Endothelial cell of umbilical vein (primary cell): Measurements from ENCODE around the gene METTL1. TPM values are rescaled to one million over a fixed set of nuclear protein-coding genes. Genes with fewer than 3 reads are reported as not detected.

Source experiments
- BruUV-seq: library from RNA; stranded (reverse); fragments of 400-500 nt; replicated peaks from 2 replicates; lab custom pipeline; 2021; lab: Mats Ljungman, UMichigan
- CTCF ChIA-PET: fragments of 300-600, 350-600 bp; sonication (Branson Sonifier 250); formaldehyde crosslinking; loops from one replicate; lab custom pipeline; 2021; ENCODE audit warnings: antibody characterized with exemption, inconsistent platforms; lab: Charles Lee
- POLR2A ChIA-PET: fragments of 300-600, 350-600 bp; sonication (Branson Sonifier 250); formaldehyde crosslinking; loops from one replicate; lab custom pipeline; 2021; ENCODE audit warnings: antibody characterized with exemption, inconsistent platforms; lab: Charles Lee
- DNase-seq: peaks from one replicate; pipeline ENCODE4 v3.0.0-alpha.2; 2011; ENCODE audit warnings: low read depth, low spot score
- FAIRE-seq: peaks from 2 replicates; lab custom pipeline; 2011; peaks lifted over from hg19 to GRCh38; lab: Jason Lieb, UNC
- H2AFZ ChIP-seq: 2 replicates; pipeline ENCODE4 v1.6.0; 2012; ENCODE audit warnings: low read depth, low read length, control low read depth, inconsistent platforms
- H3K27ac ChIP-seq: 2 replicates; pipeline ENCODE4 v1.5.1; 2011; ENCODE audit warnings: low read depth, mild to moderate bottlenecking, control low read depth, low read length, moderate library complexity; ENCODE audit not compliant: insufficient read depth
- H3K27me3 ChIP-seq, 2 experiments: 2 replicates each; pipeline versions ENCODE4 v1.6.0 to v1.6.1; 2011; ENCODE audit warnings: low read length in 2 of 2, mixed read lengths in 1 of 2; ENCODE audit not compliant: control insufficient read depth in 2 of 2, insufficient read depth in 2 of 2
- H3K36me3 ChIP-seq, 2 experiments: 2 replicates in 1 of 2; 3 replicates in 1 of 2; pipeline ENCODE4 v1.5.1; 2011; ENCODE audit warnings: low read length in 2 of 2, mild to moderate bottlenecking in 1 of 2, moderate library complexity in 1 of 2; ENCODE audit not compliant: control insufficient read depth in 2 of 2, insufficient read depth in 2 of 2; ENCODE audit errors: extremely low read depth in 1 of 2
- H3K4me1 ChIP-seq: 3 replicates; pipeline ENCODE4 v1.5.1; 2011; ENCODE audit warnings: mild to moderate bottlenecking, low read length; ENCODE audit not compliant: control insufficient read depth, insufficient read depth; ENCODE audit errors: extremely low read depth
- H3K4me2 ChIP-seq: 2 replicates; pipeline ENCODE4 v1.6.1; 2011; ENCODE audit warnings: low read length, control low read depth, mixed read lengths; ENCODE audit not compliant: insufficient read depth
- H3K4me3 ChIP-seq, 3 experiments: fragments of 200-600 bp in 1 of 3; sonication (generic), shearing (Covaris generic) in 1 of 3; replicated peaks in 1 of 3; 2 replicates each; pipeline ENCODE4 v1.5.1; 2011 to 2016; ENCODE audit warnings: control low read depth in 3 of 3, low read length in 3 of 3, mild to moderate bottlenecking in 2 of 3, inconsistent platforms in 1 of 3, low read depth in 1 of 3, moderate library complexity in 1 of 3; ENCODE audit not compliant: insufficient read depth in 1 of 3
- H3K79me2 ChIP-seq: 2 replicates; pipeline ENCODE4 v1.6.0; 2012; ENCODE audit warnings: low read length, inconsistent platforms; ENCODE audit not compliant: control insufficient read depth, insufficient read depth
- H3K9ac ChIP-seq: replicated peaks from 2 replicates; pipeline ENCODE3; 2011; ENCODE audit warnings: low read length, control low read depth; ENCODE audit not compliant: insufficient read depth; ENCODE audit errors: extremely low read depth
- H3K9me1 ChIP-seq: replicated peaks from 3 replicates; pipeline ENCODE4 v1.6.0; 2011; ENCODE audit warnings: mild to moderate bottlenecking, low read length; ENCODE audit not compliant: control insufficient read depth, insufficient read depth; ENCODE audit errors: extremely low read depth
- H3K9me3 ChIP-seq: replicated peaks from 2 replicates; pipeline ENCODE4 v1.5.1; 2012; ENCODE audit warnings: low read length, inconsistent platforms; ENCODE audit not compliant: control insufficient read depth, insufficient read depth
- H4K20me1 ChIP-seq: replicated peaks from 2 replicates; pipeline ENCODE3; 2011; ENCODE audit warnings: mild to moderate bottlenecking, low read length; ENCODE audit not compliant: control insufficient read depth, insufficient read depth; ENCODE audit errors: extremely low read depth
- EZH2 ChIP-seq: IDR thresholded peaks from 2 replicates; pipeline ENCODE4 v1.6.1; 2012; ENCODE audit warnings: borderline replicate concordance, low read depth, mild to moderate bottlenecking, moderate library complexity, low read length, inconsistent platforms; ENCODE audit not compliant: severe bottlenecking
- FOS ChIP-seq: IDR thresholded peaks from 2 replicates; pipeline ENCODE4 v1.6.1; 2011; ENCODE audit warnings: mild to moderate bottlenecking, low read length, moderate library complexity, borderline replicate concordance; ENCODE audit not compliant: insufficient read depth
- GATA2 ChIP-seq: IDR thresholded peaks from 2 replicates; pipeline ENCODE4 v1.7.0; 2011; ENCODE audit warnings: low read depth, mild to moderate bottlenecking, moderate library complexity, mixed read lengths, low read length; ENCODE audit not compliant: insufficient read length, insufficient read depth
- JUN ChIP-seq: IDR thresholded peaks from 2 replicates; pipeline ENCODE4 v1.6.1; 2011; ENCODE audit warnings: borderline replicate concordance, low read depth; ENCODE audit not compliant: insufficient read length, insufficient read depth
- MYC ChIP-seq: IDR thresholded peaks from one replicate; pipeline ENCODE4 v1.6.1; 2011; ENCODE audit warnings: mild to moderate bottlenecking, low read depth, low read length
- POLR2A ChIP-seq: IDR thresholded peaks from 2 replicates; pipeline ENCODE4 v1.6.1; 2012; ENCODE audit warnings: low read depth, mild to moderate bottlenecking, control low read depth, low read length
- POLR2AphosphoS5 ChIP-seq: IDR thresholded peaks from 2 replicates; pipeline ENCODE4 v1.6.1; 2012; ENCODE audit warnings: low read depth, mild to moderate bottlenecking, control low read depth, low read length, moderate library complexity; ENCODE audit not compliant: insufficient read depth
- dilution Hi-C: fragments of 300-500 bp; cut with MboI; formaldehyde crosslinking; loops from one replicate; pipeline ENCODE4 v1.15.0; 2019; ENCODE audit warnings: low sequenced_read_pairs; ENCODE audit not compliant: extremely low pct_ligation_motif_present
- intact Hi-C: fragments of 100-400 bp; cut with micrococcal nuclease; formaldehyde crosslinking; loops from one replicate; pipeline ENCODE4 v1.10.0; 2022
- polyA plus RNA-seq, 4 experiments: library from polyadenylated mRNA; depleted of rRNA in 3 of 4; stranded (reverse) in 3 of 4; unstranded in 1 of 4; fragments of >200 nt; gene quantifications; 2 replicates each; pipeline versions ENCODE4 v1.2.1 to v1.2.3, GENCODE V29; 2011 to 2012; ENCODE audit warnings: missing spikeins in 1 of 4
- total RNA-seq: library from RNA; stranded (reverse); gene quantifications from 2 replicates; pipeline ENCODE4 v1.2.3, GENCODE V29; 2021
- TF ChIP-seq, protein P1 (sequence below): IDR thresholded peaks from 2 replicates; pipeline ENCODE4 v1.6.1; 2011; ENCODE audit not compliant: insufficient read depth, insufficient read length
- TF ChIP-seq, protein P2 (sequence below), 2 donors: IDR thresholded peaks; 1 replicate in 1 of 2; 2 replicates in 1 of 2; pipeline ENCODE4 v1.5.1; 2011; ENCODE audit warnings: low read length in 2 of 2, mild to moderate bottlenecking in 2 of 2, moderate library complexity in 2 of 2, control low read depth in 1 of 2, inconsistent platforms in 1 of 2, low read depth in 1 of 2; ENCODE audit not compliant: insufficient read depth in 1 of 2; ENCODE audit errors: extremely low read depth in 1 of 2

The METTL1 gene
- total and polyA plus RNA-seq, 2 donors (not counting 3 experiments of a cell fraction or from before 2014, with no cell fraction given), result 23.6 to 24.3 TPM

- H3K9ac ChIP-seq, result peak overlapping the region; percentile 88
- H4K20me1 ChIP-seq, result no peaks in the 10 kb centered on the region
- DNase-seq (no peak), FAIRE-seq (peak; percentile 26)
- peak overlapping the region; percentile 19 to 78 (median 61) for H3K4me3 ChIP-seq
- peak overlapping the region; percentile 29 for H2AFZ ChIP-seq
- peak overlapping the region; percentile 68 for H3K27ac ChIP-seq
- POLR2A ChIA-PET, result no interaction called here
- CTCF ChIA-PET, result interaction anchor here (1.2 kb wide), 1 partner anchor 25 kb away, joined by 5 read pairs; no protein-coding TSS in a partner anchor
- H3K4me2 ChIP-seq, result peak overlapping the region; percentile 86
- H3K27me3 ChIP-seq, result peaks cover 17 to 23% of the 10 kb centered on the region in 2 experiments
- intact Hi-C loops (no loop called here), dilution Hi-C loops (no loop called here)
- no TSS peak for BruUV-seq
- H3K4me1 ChIP-seq, result peaks cover 17% of the 10 kb centered on the region
- no peak for TF ChIP-seq POLR2A
- TF ChIP-seq, protein P1, sequence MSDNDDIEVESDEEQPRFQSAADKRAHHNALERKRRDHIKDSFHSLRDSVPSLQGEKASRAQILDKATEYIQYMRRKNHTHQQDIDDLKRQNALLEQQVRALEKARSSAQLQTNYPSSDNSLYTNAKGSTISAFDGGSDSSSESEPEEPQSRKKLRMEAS, result no peak
- no peak for TF ChIP-seq GATA2
- TF ChIP-seq POLR2AphosphoS5, result no peak
- TF ChIP-seq MYC, result no peak
- TF ChIP-seq EZH2, result no peak
- TF ChIP-seq FOS, result no peak
- TF ChIP-seq JUN, result no peak
- TF ChIP-seq, protein P2, sequence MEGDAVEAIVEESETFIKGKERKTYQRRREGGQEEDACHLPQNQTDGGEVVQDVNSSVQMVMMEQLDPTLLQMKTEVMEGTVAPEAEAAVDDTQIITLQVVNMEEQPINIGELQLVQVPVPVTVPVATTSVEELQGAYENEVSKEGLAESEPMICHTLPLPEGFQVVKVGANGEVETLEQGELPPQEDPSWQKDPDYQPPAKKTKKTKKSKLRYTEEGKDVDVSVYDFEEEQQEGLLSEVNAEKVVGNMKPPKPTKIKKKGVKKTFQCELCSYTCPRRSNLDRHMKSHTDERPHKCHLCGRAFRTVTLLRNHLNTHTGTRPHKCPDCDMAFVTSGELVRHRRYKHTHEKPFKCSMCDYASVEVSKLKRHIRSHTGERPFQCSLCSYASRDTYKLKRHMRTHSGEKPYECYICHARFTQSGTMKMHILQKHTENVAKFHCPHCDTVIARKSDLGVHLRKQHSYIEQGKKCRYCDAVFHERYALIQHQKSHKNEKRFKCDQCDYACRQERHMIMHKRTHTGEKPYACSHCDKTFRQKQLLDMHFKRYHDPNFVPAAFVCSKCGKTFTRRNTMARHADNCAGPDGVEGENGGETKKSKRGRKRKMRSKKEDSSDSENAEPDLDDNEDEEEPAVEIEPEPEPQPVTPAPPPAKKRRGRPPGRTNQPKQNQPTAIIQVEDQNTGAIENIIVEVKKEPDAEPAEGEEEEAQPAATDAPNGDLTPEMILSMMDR (IDR thresholded peaks at IDR 0.05; ENCODE audit: extremely low read depth in 1 of 2, insufficient read depth in 1 of 2, low read depth in 1 of 2, low read length in 2 of 2), result no peak
- H3K9me3 ChIP-seq, result no peaks in the 10 kb centered on the region
- peaks cover 4 to 22% of the 10 kb centered on the region in 2 experiments for H3K36me3 ChIP-seq
- no peaks in the 10 kb centered on the region for H3K9me1 ChIP-seq
- H3K79me2 ChIP-seq, result peaks cover 19% of the 10 kb centered on the region
These were observed 20.5 kb downstream of the METTL1 start for GRCh38 chr12:57751432-57751787.
